IMR-90 (cell line): Measurements from ENCODE around the gene TVP23A. TPM values are rescaled to one million over a fixed set of nuclear protein-coding genes. Genes with fewer than 3 reads are reported as not detected.
"Not testable (repeated sequence)": the region's sequence is repeated elsewhere in the genome, so short reads cannot be mapped to it uniquely, and the experiment has no call there.

Source experiments
- ATAC-seq: fragments of 200-7000 bp; cut with Tn5 transposase; 2 replicates; pipeline ENCODE4 v1.9.1; 2020; ENCODE audit warnings: low read depth, mild to moderate bottlenecking, moderate library complexity
- BruUV-seq: library from RNA; stranded (reverse); fragments of 400-500 nt; replicated peaks from 2 replicates; lab custom pipeline; 2021; lab: Mats Ljungman, UMichigan
- CTCF ChIA-PET: fragments of 300-600 bp; formaldehyde crosslinking; extraction: SDS; loops from one replicate; lab custom pipeline; 2021; ENCODE audit warnings: antibody characterized with exemption; lab: Yijun Ruan, JAX
- POLR2A ChIA-PET: fragments of 300-600 bp; sonication (Branson Sonifier 250); formaldehyde crosslinking; loops from one replicate; lab custom pipeline; 2022; ENCODE audit warnings: antibody characterized with exemption; ENCODE audit not compliant: unreplicated experiment; lab: Charles Lee
- DNase-seq: peaks from one replicate; pipeline ENCODE4 v3.0.0; 2013
- H2AFZ ChIP-seq: replicated peaks from 2 replicates; pipeline ENCODE3; 2013; ENCODE audit warnings: low read length, mild to moderate bottlenecking; ENCODE audit not compliant: poor library complexity
- H2AK5ac ChIP-seq: 2 replicates; pipeline ENCODE4 v1.6.1; 2013; ENCODE audit warnings: low read depth, low read length, inconsistent platforms
- H2AK9ac ChIP-seq: replicated peaks from 2 replicates; pipeline ENCODE3; 2013; ENCODE audit warnings: mild to moderate bottlenecking, low read depth, low read length, moderate library complexity; ENCODE audit not compliant: poor library complexity
- H2BK120ac ChIP-seq: 2 replicates; pipeline ENCODE4 v1.6.1; 2013; ENCODE audit warnings: low read depth, low read length, inconsistent platforms
- H2BK15ac ChIP-seq: 3 replicates; pipeline ENCODE4 v1.6.1; 2013; ENCODE audit warnings: low read depth, low read length, inconsistent platforms
- H2BK20ac ChIP-seq: 2 replicates; pipeline ENCODE4 v1.6.1; 2013; ENCODE audit warnings: low read depth, mild to moderate bottlenecking, inconsistent platforms, low read length, moderate library complexity
- H2BK5ac ChIP-seq: 2 replicates; pipeline ENCODE4 v1.6.1; 2013; ENCODE audit warnings: mild to moderate bottlenecking, low read depth, low read length, inconsistent platforms; ENCODE audit not compliant: poor library complexity, severe bottlenecking
- H3K14ac ChIP-seq: replicated peaks from 2 replicates; pipeline ENCODE4 v1.6.1; 2013; ENCODE audit warnings: low read depth, low read length, inconsistent platforms
- H3K18ac ChIP-seq: 2 replicates; pipeline ENCODE4 v1.6.1; 2013; ENCODE audit warnings: low read depth, low read length, control low read depth
- H3K23ac ChIP-seq: 2 replicates; pipeline ENCODE4 v1.6.1; 2013; ENCODE audit warnings: low read depth, low read length, inconsistent platforms
- H3K27ac ChIP-seq: 2 replicates; pipeline ENCODE4 v1.5.1; 2013; ENCODE audit warnings: mild to moderate bottlenecking, control low read depth, low read length; ENCODE audit not compliant: insufficient read depth
- H3K27me3 ChIP-seq: 2 replicates; pipeline ENCODE4 v1.6.1; 2013; ENCODE audit warnings: low read length; ENCODE audit not compliant: control insufficient read depth, insufficient read depth
- H3K36me3 ChIP-seq: 2 replicates; pipeline ENCODE4 v1.6.1; 2013; ENCODE audit warnings: low read length, mixed read lengths; ENCODE audit not compliant: control insufficient read depth, insufficient read depth
- H3K4ac ChIP-seq: 2 replicates; pipeline ENCODE4 v1.6.1; 2013; ENCODE audit warnings: low read depth, low read length, inconsistent platforms
- H3K4me1 ChIP-seq: 2 replicates; pipeline ENCODE4 v1.6.1; 2013; ENCODE audit warnings: low read length, mixed read lengths; ENCODE audit not compliant: control insufficient read depth, insufficient read depth
- H3K4me2 ChIP-seq: 2 replicates; pipeline ENCODE4 v1.6.1; 2013; ENCODE audit warnings: low read depth, mild to moderate bottlenecking, control low read depth, low read length, moderate library complexity
- H3K4me3 ChIP-seq: 2 replicates; pipeline ENCODE4 v1.5.1; 2013; ENCODE audit warnings: low read depth, mild to moderate bottlenecking, control low read depth, low read length, moderate library complexity; ENCODE audit not compliant: insufficient read depth
- H3K56ac ChIP-seq: 2 replicates; pipeline ENCODE4 v1.6.1; 2013; ENCODE audit warnings: low read length, inconsistent platforms; ENCODE audit not compliant: insufficient read depth; ENCODE audit errors: extremely low read depth
- H3K79me1 ChIP-seq, 2 experiments: 2 replicates each; pipeline ENCODE4 v1.6.1; 2013; ENCODE audit warnings: low read length in 2 of 2, inconsistent platforms in 1 of 2, low read depth in 1 of 2
- H3K9ac ChIP-seq: 2 replicates; pipeline ENCODE4 v1.6.1; 2013; ENCODE audit warnings: low read depth, low read length, control low read depth
- H3K9me1 ChIP-seq: 2 replicates; pipeline ENCODE4 v1.6.1; 2013; ENCODE audit warnings: low read length, inconsistent platforms; ENCODE audit not compliant: insufficient read depth
- H3K9me3 ChIP-seq: 2 replicates; pipeline ENCODE4 v1.6.1; 2013; ENCODE audit warnings: low read length; ENCODE audit not compliant: control insufficient read depth, insufficient read depth
- H4K20me1 ChIP-seq: 2 replicates; pipeline ENCODE4 v1.6.1; 2013; ENCODE audit warnings: low read length, inconsistent platforms; ENCODE audit not compliant: insufficient read depth
- H4K5ac ChIP-seq: 2 replicates; pipeline ENCODE4 v1.6.1; 2013; ENCODE audit warnings: mild to moderate bottlenecking, low read depth, low read length, control low read depth
- H4K8ac ChIP-seq, 2 experiments: 2 replicates each; pipeline ENCODE4 v1.6.1; 2013; ENCODE audit warnings: low read depth in 2 of 2, low read length in 2 of 2, control low read depth in 1 of 2, inconsistent platforms in 1 of 2
- H4K91ac ChIP-seq: 2 replicates; pipeline ENCODE4 v1.6.1; 2013; ENCODE audit warnings: low read depth, low read length, inconsistent platforms; ENCODE audit not compliant: insufficient read depth
- WGBS, 2 experiments: methylation state at CpG; one replicate each; pipeline versions ENCODE4 v1.1.5 to v1.1.7; 2013; ENCODE audit warnings: missing lambda C conversion rate in 2 of 2; ENCODE audit not compliant: insufficient read length in 1 of 2; ENCODE audit errors: extremely low coverage in 2 of 2; 5-methylcytosine and 5-hydroxymethylcytosine counted together
- dilution Hi-C: fragments of 300-500 bp; cut with HindIII; formaldehyde crosslinking; loops from one replicate; pipeline ENCODE4 v1.14.3; 2018; ENCODE audit warnings: low sequenced_read_pairs; ENCODE audit not compliant: unreplicated experiment
- in situ Hi-C: fragments of 300-500 bp; cut with MboI; formaldehyde crosslinking; loops from 3 replicates; pipeline ENCODE4 v1.14.3; 2019; ENCODE audit warnings: low sequenced_read_pairs, inconsistent platforms, mixed read lengths
- intact Hi-C: fragments of 100-400 bp; cut with micrococcal nuclease; formaldehyde crosslinking; loops from 2 replicates; pipeline ENCODE4 v1.10.0; 2022
- polyA plus RNA-seq, 3 experiments: library from polyadenylated mRNA; depleted of rRNA; stranded (reverse); fragments of >200 nt; gene quantifications; 2 replicates each; pipeline ENCODE4 v1.2.3, GENCODE V29; 2012; ENCODE audit warnings: low replicate concordance in 1 of 3
- total RNA-seq: library from RNA; depleted of rRNA; stranded (reverse); fragments of >200 nt; gene quantifications from 2 replicates; pipeline ENCODE4 v1.2.3, GENCODE V29; 2012

The TVP23A gene
- total and polyA plus RNA-seq, 2 of the 4 experiments (the other 2 are of a cell fraction) = not detected

GRCh38 chr16:10741249-10741648 lies 77.3 kb downstream of the TVP23A start:
- no CpG with 5 or more reads among the region's 10 CpGs for WGBS, 2 experiments
- dilution Hi-C loops = not testable (repeated sequence)

More at GRCh38 chr16:10741249-10741648, 77.3 kb downstream of the TVP23A start:
- H3K27me3 ChIP-seq, H3K9ac ChIP-seq, H3K9me3 ChIP-seq, ATAC-seq, H4K8ac ChIP-seq, H3K27ac ChIP-seq, H3K14ac ChIP-seq, H2AK9ac ChIP-seq, H3K4ac ChIP-seq, H2BK5ac ChIP-seq, H2BK15ac ChIP-seq, H3K56ac ChIP-seq, H3K4me2 ChIP-seq, H2AFZ ChIP-seq, H2BK20ac ChIP-seq, H3K18ac ChIP-seq, H4K20me1 ChIP-seq, H3K4me1 ChIP-seq, H4K5ac ChIP-seq, H3K23ac ChIP-seq, POLR2A ChIA-PET, DNase-seq, H3K36me3 ChIP-seq, H3K9me1 ChIP-seq, intact Hi-C loops, H2BK120ac ChIP-seq, BruUV-seq, H3K4me3 ChIP-seq, H2AK5ac ChIP-seq, CTCF ChIA-PET, H4K91ac ChIP-seq: not testable (repeated sequence)
- H3K79me1 ChIP-seq = peaks cover 2 to 15% of the 10 kb centered on the region in 2 experiments; a peak in 3 of 4 replicates
- in situ Hi-C loops = loop anchor here (10.0 kb wide), 1 partner anchor 1586 kb away; no protein-coding TSS in a partner anchor
